Heart left ventricle (tissue), 13 donors: Measurements from ENCODE around the gene PRAMEF20.

Source experiments
- POLR2A ChIP-seq, 2 donors: fragments of 450-650 bp; IDR thresholded peaks; one replicate each; pipeline ENCODE4 v1.6.1; 2017; ENCODE audit warnings: antibody characterized with exemption in 2 of 2, mild to moderate bottlenecking in 2 of 2, moderate library complexity in 2 of 2
- TF ChIP-seq, protein P1 (sequence below), 12 donors: fragments of 200-600 bp; sonication (generic) in 4 of 12; IDR thresholded peaks; one replicate each; pipeline versions ENCODE4 v1.5.0 to v1.8.0; 2018 to 2022; ENCODE audit warnings: antibody characterized with exemption in 12 of 12, mild to moderate bottlenecking in 5 of 12
- donor health status: ischemic (EF 13 %, LVEDD 7.1; RV severe dilation, severe dysfunction).
- donor health status: DM: no; HTN: yes; CAD: no.
- donor health status: DM: no; HTN: no; CAD: no.
- donor health status: ischemic (EF 25% LVEDD 6.9; RV normal size, moderate dysfunction).
- donor health status: ischemic (EF 25% LVEDD 5.7; RV mildly dilated, moderate dysfunction).
- donor health status: ischemic (EF 35%, LVEDD 5.7; RV mildly dilated, moderate dysfunction).
- donor health status: nonischemic (EF 11% LVEDD 7.7; RV severe dilation, severe dysfunction).
- donor health status: DM: yes; HTN: yes; CAD: no.
- donor health status: PGD.
- donor health status: ischemic (EF 29% LVEDD 5.4; RV normal size, mild dysfunction).
- donor health status: nonischemic (EF 23%, LVEDD 6.1; RV moderate dilation, normal function).

GRCh38 chr1:13450204-13450603 is 40.0 kb downstream of the PRAMEF20 start:
- TF ChIP-seq, protein P1, sequence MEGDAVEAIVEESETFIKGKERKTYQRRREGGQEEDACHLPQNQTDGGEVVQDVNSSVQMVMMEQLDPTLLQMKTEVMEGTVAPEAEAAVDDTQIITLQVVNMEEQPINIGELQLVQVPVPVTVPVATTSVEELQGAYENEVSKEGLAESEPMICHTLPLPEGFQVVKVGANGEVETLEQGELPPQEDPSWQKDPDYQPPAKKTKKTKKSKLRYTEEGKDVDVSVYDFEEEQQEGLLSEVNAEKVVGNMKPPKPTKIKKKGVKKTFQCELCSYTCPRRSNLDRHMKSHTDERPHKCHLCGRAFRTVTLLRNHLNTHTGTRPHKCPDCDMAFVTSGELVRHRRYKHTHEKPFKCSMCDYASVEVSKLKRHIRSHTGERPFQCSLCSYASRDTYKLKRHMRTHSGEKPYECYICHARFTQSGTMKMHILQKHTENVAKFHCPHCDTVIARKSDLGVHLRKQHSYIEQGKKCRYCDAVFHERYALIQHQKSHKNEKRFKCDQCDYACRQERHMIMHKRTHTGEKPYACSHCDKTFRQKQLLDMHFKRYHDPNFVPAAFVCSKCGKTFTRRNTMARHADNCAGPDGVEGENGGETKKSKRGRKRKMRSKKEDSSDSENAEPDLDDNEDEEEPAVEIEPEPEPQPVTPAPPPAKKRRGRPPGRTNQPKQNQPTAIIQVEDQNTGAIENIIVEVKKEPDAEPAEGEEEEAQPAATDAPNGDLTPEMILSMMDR (IDR thresholded peaks at IDR 0.05): no peak
- no peak for TF ChIP-seq POLR2A (IDR thresholded peaks at IDR 0.05)
